MM.1S (cell line): ENCODE measurements around the gene LRFN2.

ENCODE experiments used
- EZH2 ChIP-seq: fragments of 300-600 bp; sonication (generic); optimal IDR thresholded peaks from 2 replicates; pipeline ENCODE3; 2017; ENCODE audit warnings: low read depth, mild to moderate bottlenecking, antibody characterized with exemption, low read length, mixed read lengths
- EZH2phosphoT487 ChIP-seq: fragments of 300-600 bp; sonication (generic); IDR thresholded peaks from 2 replicates; pipeline ENCODE4 v1.6.1; 2018; ENCODE audit warnings: antibody characterized with exemption, low read length
- TF ChIP-seq, protein P1 (sequence below): fragments of 300-600 bp; sonication (generic); IDR thresholded peaks from 2 replicates; pipeline ENCODE4 v1.5.1; 2016; ENCODE audit warnings: antibody characterized with exemption, low read length, mixed read lengths

DNA sequence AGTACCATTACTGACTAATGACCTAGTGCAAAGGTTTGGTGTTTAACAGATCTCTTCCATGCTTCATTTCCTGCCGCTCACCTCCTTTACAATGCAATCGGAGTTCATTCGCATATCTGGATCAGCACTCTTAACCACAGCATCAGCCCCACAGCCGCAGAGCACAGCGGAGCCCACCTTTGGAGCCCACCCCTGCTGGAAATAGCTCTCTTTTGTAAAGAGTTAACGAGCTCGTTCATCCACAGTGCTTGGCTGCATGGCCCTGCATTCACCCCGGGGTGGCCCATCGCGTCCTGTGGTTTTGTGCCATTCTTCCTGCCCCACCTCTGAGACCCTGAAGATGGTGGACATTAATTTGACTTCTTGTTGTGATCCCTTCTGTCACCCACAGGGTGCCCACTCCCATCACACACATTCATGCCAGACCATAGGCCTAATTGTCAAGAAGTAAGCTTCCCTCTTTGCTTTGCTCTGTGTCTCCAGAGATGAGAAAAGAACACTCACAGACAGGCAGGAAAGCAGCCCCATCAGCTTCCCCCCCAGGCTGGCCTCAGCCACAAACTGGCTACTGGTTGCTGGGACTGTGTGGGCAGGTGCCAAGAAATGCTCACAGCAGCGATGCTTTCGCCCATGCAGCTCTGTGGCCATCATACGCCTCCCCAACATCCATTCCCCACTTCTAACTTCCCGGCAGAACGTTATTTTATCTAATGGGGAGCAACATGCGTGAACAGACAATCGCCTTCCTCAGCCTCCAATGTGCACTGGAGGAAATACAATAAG, 167.0 kb downstream of the LRFN2 start:
- TF ChIP-seq, protein P1, sequence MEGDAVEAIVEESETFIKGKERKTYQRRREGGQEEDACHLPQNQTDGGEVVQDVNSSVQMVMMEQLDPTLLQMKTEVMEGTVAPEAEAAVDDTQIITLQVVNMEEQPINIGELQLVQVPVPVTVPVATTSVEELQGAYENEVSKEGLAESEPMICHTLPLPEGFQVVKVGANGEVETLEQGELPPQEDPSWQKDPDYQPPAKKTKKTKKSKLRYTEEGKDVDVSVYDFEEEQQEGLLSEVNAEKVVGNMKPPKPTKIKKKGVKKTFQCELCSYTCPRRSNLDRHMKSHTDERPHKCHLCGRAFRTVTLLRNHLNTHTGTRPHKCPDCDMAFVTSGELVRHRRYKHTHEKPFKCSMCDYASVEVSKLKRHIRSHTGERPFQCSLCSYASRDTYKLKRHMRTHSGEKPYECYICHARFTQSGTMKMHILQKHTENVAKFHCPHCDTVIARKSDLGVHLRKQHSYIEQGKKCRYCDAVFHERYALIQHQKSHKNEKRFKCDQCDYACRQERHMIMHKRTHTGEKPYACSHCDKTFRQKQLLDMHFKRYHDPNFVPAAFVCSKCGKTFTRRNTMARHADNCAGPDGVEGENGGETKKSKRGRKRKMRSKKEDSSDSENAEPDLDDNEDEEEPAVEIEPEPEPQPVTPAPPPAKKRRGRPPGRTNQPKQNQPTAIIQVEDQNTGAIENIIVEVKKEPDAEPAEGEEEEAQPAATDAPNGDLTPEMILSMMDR: no peak
- no peak for TF ChIP-seq EZH2
- TF ChIP-seq EZH2phosphoT487: no peak
